Measurements from ENCODE around the gene INPP5D. TPM values are rescaled to one million over a fixed set of nuclear protein-coding genes. Genes with fewer than 3 reads are reported as not detected.

INPP5D gene
- total RNA-seq, 1 donor from 2014 or later, result 8.9 TPM

DNA sequence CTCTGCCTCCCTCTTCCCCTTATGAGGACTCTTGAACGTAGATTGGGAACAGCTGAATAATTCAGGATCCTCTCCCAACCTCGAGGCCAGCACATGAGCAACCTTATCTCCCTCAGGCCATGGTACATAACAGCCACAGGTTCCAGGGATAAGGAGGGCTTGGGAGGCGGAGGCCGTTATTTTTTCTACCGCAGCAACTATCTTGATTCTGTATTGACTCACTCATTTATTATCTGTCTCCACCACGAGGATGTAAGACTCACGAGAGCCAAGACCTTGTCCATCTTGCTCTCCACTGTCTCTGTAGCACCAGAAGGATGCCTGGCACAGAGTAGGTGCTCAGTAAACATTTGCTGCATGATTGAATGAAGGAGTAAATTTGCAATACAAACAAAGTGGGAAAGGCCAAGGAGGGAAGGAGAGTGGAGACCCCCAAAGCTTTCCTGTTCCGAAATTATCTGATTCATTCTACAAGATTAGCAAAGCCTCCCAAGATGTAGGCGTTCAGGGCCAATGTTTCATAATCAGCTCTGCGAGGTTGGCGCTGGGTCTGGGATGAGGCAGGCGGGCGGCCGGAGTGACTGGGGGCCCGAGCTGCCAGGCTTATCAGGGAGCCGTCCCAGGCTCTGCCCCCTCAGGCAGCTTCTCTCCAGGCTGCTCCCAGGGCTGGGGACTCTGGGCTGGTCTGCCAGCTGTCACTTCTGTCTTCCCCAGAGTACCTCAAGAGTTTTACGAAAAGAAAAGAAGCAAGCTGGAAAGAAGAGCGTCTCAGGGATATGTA is 31.6 kb downstream of the INPP5D start:
- Mint-ChIP-seq H3K4me1 (peaks cover 3% of the 10 kb centered on the region), H3K27me3 (ENCODE audit: low read depth) (peaks cover 7% of the 10 kb centered on the region), H3K27ac (no peak overlapping the region), H3K9me3 (no peaks in the 10 kb centered on the region), H3K4me3 (no peak overlapping the region), H3K36me3 (no peaks in the 10 kb centered on the region)
- no peak for TF ChIP-seq CTCF (IDR thresholded peaks at IDR 0.05; ENCODE audit: unreplicated experiment)
- DNase-seq (ENCODE audit: low spot score in 2 of 2, unreplicated experiment in 2 of 2), result no peak

DNA sequence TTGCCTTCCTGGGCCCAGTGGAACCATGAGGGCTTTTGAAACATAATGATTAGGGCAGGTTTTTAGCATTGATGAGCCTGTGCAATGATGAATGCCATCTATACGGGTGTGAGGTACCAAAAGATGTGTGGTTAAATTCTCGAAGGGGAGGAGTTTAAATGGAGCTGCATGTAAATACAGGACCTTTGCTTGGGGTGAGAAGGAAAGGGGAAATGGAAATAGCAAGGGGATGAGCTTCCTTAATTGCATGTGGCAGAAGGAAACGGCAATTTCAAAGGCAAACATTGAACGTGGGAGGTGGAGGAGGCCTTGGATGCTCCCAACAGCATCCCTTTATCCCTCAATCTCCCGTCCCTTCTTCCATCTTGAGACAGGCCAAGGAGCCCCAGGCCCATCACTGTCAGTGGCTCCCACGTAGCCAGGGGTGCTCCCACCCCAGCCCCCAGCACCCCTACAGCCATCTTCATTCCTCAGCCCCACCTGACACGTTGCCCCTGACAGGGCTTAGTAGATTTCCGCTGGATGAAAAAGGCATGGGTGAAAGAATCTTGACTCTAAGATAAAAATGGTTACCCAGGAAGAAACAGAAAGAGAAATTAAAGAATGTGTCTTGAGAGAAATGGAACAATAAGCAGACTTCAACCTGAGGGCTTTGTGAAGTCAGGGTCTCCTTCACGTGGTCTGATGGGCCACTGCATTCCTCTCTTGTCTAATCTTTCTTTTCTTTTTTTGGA is 32.5 kb downstream of the INPP5D start:
- Mint-ChIP-seq H3K27me3 (ENCODE audit: low read depth) (peaks cover 11% of the 10 kb centered on the region), H3K4me3 (no peak overlapping the region), H3K9me3 (no peaks in the 10 kb centered on the region), H3K36me3 (no peaks in the 10 kb centered on the region), H3K27ac (no peak overlapping the region), H3K4me1 (peaks cover 3% of the 10 kb centered on the region)
- DNase-seq (ENCODE audit: low spot score in 2 of 2, unreplicated experiment in 2 of 2), result no peak
- TF ChIP-seq CTCF (IDR thresholded peaks at IDR 0.05; ENCODE audit: unreplicated experiment), result no peak

GRCh38 chr2:233093166-233093448 is 33.0 kb downstream of the INPP5D start:
- no peak for DNase-seq (ENCODE audit: low spot score in 2 of 2, unreplicated experiment in 2 of 2)
- Mint-ChIP-seq H3K4me3 (no peak overlapping the region), H3K4me1 (peaks cover 3% of the 10 kb centered on the region), H3K36me3 (no peaks in the 10 kb centered on the region), H3K27me3 (ENCODE audit: low read depth) (peaks cover 11% of the 10 kb centered on the region), H3K9me3 (no peaks in the 10 kb centered on the region), H3K27ac (no peak overlapping the region)
- no peak for TF ChIP-seq CTCF (IDR thresholded peaks at IDR 0.05; ENCODE audit: unreplicated experiment)

- peaks cover 14% of the 10 kb centered on the region for H3K27me3 Mint-ChIP-seq (ENCODE audit: low read depth)
- H3K4me3 Mint-ChIP-seq, result no peak overlapping the region
- TF ChIP-seq CTCF (IDR thresholded peaks at IDR 0.05; ENCODE audit: unreplicated experiment), result no peak
- no peak overlapping the region for H3K27ac Mint-ChIP-seq
- H3K4me1 Mint-ChIP-seq, result peaks cover 3% of the 10 kb centered on the region
- no peaks in the 10 kb centered on the region for H3K36me3 Mint-ChIP-seq
- no peak for DNase-seq (ENCODE audit: low spot score in 2 of 2, unreplicated experiment in 2 of 2)
- no peaks in the 10 kb centered on the region for H3K9me3 Mint-ChIP-seq
These were observed 33.6 kb downstream of the INPP5D start for GRCh38 chr2:233093721-233094120.

DNA sequence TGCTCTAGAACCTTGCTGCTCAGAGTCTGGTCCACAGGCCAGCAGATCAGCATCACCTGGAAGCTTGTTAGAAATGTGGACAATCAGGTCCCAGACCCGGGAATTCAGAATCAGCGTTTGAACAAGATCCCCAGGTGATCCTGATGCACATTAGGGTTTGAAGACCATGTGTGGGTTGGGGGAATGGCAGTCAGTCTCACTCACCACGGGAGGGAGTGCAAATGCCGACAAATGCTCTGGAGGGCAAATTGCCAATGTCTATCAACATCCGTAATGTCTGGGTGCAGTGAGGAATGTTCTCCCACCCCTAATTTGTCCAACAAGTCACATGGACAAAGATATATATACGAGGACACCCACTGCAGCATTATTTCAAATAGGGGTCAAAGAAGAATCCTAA is 34.5 kb downstream of the INPP5D start:
- no peak for TF ChIP-seq CTCF (IDR thresholded peaks at IDR 0.05; ENCODE audit: unreplicated experiment)
- Mint-ChIP-seq H3K27me3 (ENCODE audit: low read depth) (peaks cover 14% of the 10 kb centered on the region), H3K9me3 (no peaks in the 10 kb centered on the region), H3K4me3 (no peak overlapping the region), H3K4me1 (peaks cover 3% of the 10 kb centered on the region), H3K36me3 (no peaks in the 10 kb centered on the region), H3K27ac (no peak overlapping the region)
- DNase-seq (ENCODE audit: low spot score in 2 of 2, unreplicated experiment in 2 of 2), result no peak
